Measurements from ENCODE around the gene RRM1. TPM values are rescaled to one million over a fixed set of nuclear protein-coding genes. Genes with fewer than 3 reads are reported as not detected.
"Not testable (repeated sequence)": the region's sequence is repeated elsewhere in the genome, so short reads cannot be mapped to it uniquely, and the experiment has no call there.

Gene RRM1
- total RNA-seq, 4 donors from 2014 or later, result 13.8 to 23.8 (median 16.8) TPM

GRCh38 chr11:4164884-4165590 is 70.4 kb downstream of the RRM1 start:
- H3K27ac ChIP-seq, result no peak overlapping the region
- intact Hi-C loops (cut with DNase I; ENCODE audit: low total_unique reads), result no loop called here
- 92 to 95% methylated on average over 3 of the region's 3 CpGs for WGBS, 2 donors (ENCODE audit: low coverage in 1 of 2)
- H3K36me3 ChIP-seq, result no peaks in the 10 kb centered on the region
- TF ChIP-seq EP300 (IDR thresholded peaks at IDR 0.05; ENCODE audit: low read depth) (no peak), POLR2A (IDR thresholded peaks at IDR 0.05) (no peak), CTCF (IDR thresholded peaks at IDR 0.05) (no peak)
- no peak for DNase-seq
- no peaks in the 10 kb centered on the region for H3K27me3 ChIP-seq
- in situ Hi-C loops (cut with MboI; ENCODE audit: low pct_ligation_motif_present in 1 of 4, low pct_unique_long_range_greater_than_20kb in 1 of 4, low sequenced_read_pairs in 3 of 4), result no loop called here
- no peaks in the 10 kb centered on the region for H3K4me1 ChIP-seq
- no peaks in the 10 kb centered on the region for H3K9me3 ChIP-seq
- no peak overlapping the region for H3K4me3 ChIP-seq

DNA sequence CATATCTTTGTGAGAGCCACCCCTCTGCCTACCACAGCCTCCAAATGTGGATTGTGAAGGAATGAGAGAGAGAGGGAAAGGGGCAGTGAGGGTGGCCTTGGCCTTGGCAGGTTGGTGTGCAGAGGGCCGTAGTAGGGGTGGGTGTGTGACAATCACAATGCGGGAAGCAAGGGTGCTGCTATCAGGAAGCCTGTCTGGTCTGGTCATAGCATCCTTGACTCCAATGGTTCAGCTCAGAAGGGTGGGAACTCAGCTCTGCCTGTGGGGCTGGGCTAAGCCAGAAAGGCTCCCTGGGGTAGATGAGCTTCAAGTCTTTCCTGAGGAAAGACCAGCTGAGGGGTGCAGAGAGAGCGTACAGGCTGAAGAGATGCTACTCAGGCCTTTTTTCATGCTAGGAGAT is 72.7 kb downstream of the RRM1 start:
- Histone ChIP-seq H3K27me3 (no peaks in the 10 kb centered on the region), H3K36me3 (no peaks in the 10 kb centered on the region), H3K4me3 (no peak overlapping the region), H3K9me3 (no peaks in the 10 kb centered on the region), H3K27ac (no peak overlapping the region), H3K4me1 (no peaks in the 10 kb centered on the region)
- in situ Hi-C loops (cut with MboI; ENCODE audit: low pct_ligation_motif_present in 1 of 4, low pct_unique_long_range_greater_than_20kb in 1 of 4, low sequenced_read_pairs in 3 of 4) (no loop called here), intact Hi-C loops (cut with DNase I; ENCODE audit: low total_unique reads) (no loop called here)
- WGBS, 2 donors (ENCODE audit: low coverage in 1 of 2), result 60 to 92% methylated on average over 1 to 3 of the region's 3 CpGs
- TF ChIP-seq POLR2A (IDR thresholded peaks at IDR 0.05) (no peak), POLR2AphosphoS5 (IDR thresholded peaks at IDR 0.05) (no peak), EP300 (IDR thresholded peaks at IDR 0.05; ENCODE audit: low read depth) (no peak), CTCF (IDR thresholded peaks at IDR 0.05) (no peak)
- no peak for DNase-seq

- Histone ChIP-seq H3K27me3 (no peaks in the 10 kb centered on the region), H3K36me3 (no peaks in the 10 kb centered on the region), H3K9me3 (no peaks in the 10 kb centered on the region), H3K4me1 (no peaks in the 10 kb centered on the region), H3K4me3 (no peak overlapping the region), H3K27ac (no peak overlapping the region)
- intact Hi-C loops (cut with DNase I; ENCODE audit: low total_unique reads), result no loop called here
- 78% methylated on average over 7 of the region's 7 CpGs; no CpG with 5 or more reads in 1 of the 2 donors for WGBS, 2 donors (ENCODE audit: low coverage in 1 of 2)
- in situ Hi-C loops (cut with MboI; ENCODE audit: low pct_ligation_motif_present in 1 of 4, low pct_unique_long_range_greater_than_20kb in 1 of 4, low sequenced_read_pairs in 3 of 4), result no loop called here
- no peak for TF ChIP-seq EP300 (IDR thresholded peaks at IDR 0.05; ENCODE audit: low read depth)
- TF ChIP-seq POLR2A (IDR thresholded peaks at IDR 0.05), result no peak
- no peak for TF ChIP-seq CTCF (IDR thresholded peaks at IDR 0.05)
- no peak for TF ChIP-seq POLR2AphosphoS5 (IDR thresholded peaks at IDR 0.05)
- no peak for DNase-seq
These were observed 73.2 kb downstream of the RRM1 start for GRCh38 chr11:4167758-4168157.

DNA sequence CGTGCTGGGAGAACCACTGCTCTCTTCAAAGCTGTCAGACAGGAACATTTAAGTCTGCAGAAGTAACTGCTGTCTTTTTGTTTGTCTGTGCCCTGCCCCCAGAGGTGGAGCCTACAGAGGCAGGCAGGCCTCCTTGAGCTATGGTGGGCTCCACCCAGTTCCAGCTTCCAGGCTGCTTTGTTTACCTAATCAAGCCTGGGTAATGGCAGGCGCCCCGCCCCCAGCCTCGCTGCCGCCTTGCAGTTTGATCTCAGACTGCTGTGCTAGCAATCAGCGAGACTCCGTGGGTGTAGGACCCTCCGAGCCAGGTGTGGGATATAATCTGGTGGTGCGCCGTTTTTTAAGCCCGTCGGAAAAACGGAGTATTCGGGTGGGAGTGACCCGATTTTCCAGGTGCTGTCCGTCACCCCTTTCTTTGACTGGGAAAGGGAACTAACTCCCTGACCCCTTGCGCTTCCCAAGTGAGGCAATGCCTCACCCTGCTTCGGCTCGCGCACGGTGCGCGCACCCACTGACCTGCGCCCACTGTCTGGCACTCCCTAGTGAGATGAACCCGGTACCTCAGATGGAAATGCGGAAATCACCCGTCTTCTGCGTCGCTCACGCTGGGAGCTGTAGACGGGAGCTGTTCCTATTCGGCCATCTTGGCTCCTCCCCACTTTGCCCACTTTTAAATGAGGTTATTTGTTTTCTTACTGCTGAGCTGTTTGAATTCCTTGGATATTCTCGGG is 81.2 kb downstream of the RRM1 start:
- WGBS, 2 donors (ENCODE audit: low coverage in 1 of 2), result 63 to 68% methylated on average over 4 to 29 of the region's 33 CpGs
- H3K27me3 ChIP-seq; H3K36me3 ChIP-seq; intact Hi-C loops (cut with DNase I; ENCODE audit: low total_unique reads); H3K4me1 ChIP-seq; H3K9me3 ChIP-seq; H3K27ac ChIP-seq: not testable (repeated sequence)
- DNase-seq, result peak; percentile 65
- in situ Hi-C loops (cut with MboI; ENCODE audit: low pct_ligation_motif_present in 1 of 4, low pct_unique_long_range_greater_than_20kb in 1 of 4, low sequenced_read_pairs in 3 of 4), result loop anchor here in 1 of 4 donors (25.0 kb wide), 1 partner anchor 837 kb away; no protein-coding TSS in a partner anchor
- peak overlapping the region in 3 of 4 donors; percentile 11 to 28 (median 14) for H3K4me3 ChIP-seq
